KMS-11 (cell line): ENCODE results near the gene ZSCAN32.
A peak's percentile ranks its signal among the peaks of the same experiment; 100 is the strongest.

Experiments
- H2AFZ ChIP-seq: fragments of 200-600 bp; sonication (generic); 2 replicates; pipeline ENCODE4 v1.6.1; 2016; ENCODE audit warnings: antibody characterized with exemption, mixed run types, low read depth
- H3K27ac ChIP-seq: fragments of 200-600 bp; sonication (generic); 2 replicates; pipeline ENCODE4 v1.6.1; 2016; ENCODE audit warnings: mild to moderate bottlenecking, mixed run types
- H3K27me3 ChIP-seq: fragments of 200-600 bp; sonication (generic); 2 replicates; pipeline ENCODE4 v1.6.1; 2017; ENCODE audit warnings: mild to moderate bottlenecking, low read depth, mixed run types, moderate library complexity; ENCODE audit not compliant: insufficient read depth
- H3K36me3 ChIP-seq: fragments of 200-600 bp; sonication (generic); 2 replicates; pipeline ENCODE4 v1.6.1; 2017; ENCODE audit warnings: mild to moderate bottlenecking, mixed run types; ENCODE audit not compliant: insufficient read depth
- H3K4me1 ChIP-seq: fragments of 200-600 bp; sonication (generic); 2 replicates; pipeline ENCODE4 v1.6.1; 2016; ENCODE audit warnings: mild to moderate bottlenecking, low read depth, mixed run types; ENCODE audit not compliant: poor library complexity, severe bottlenecking
- H3K4me2 ChIP-seq: fragments of 200-600 bp; sonication (generic); 2 replicates; pipeline ENCODE4 v1.7.0; 2016; ENCODE audit warnings: mild to moderate bottlenecking, mixed run types
- H3K4me3 ChIP-seq: fragments of 200-600 bp; sonication (generic); IDR thresholded peaks from 2 replicates; pipeline ENCODE4 v1.6.1; 2017; ENCODE audit warnings: low read depth, low read length, mixed read lengths; ENCODE audit not compliant: insufficient read depth
- H3K79me2 ChIP-seq: fragments of 200-600 bp; sonication (generic); 2 replicates; pipeline ENCODE4 v1.6.1; 2016; ENCODE audit warnings: low read depth, mixed run types; ENCODE audit not compliant: insufficient read depth
- H3K9ac ChIP-seq: fragments of 200-600 bp; sonication (generic); 2 replicates; pipeline ENCODE4 v1.6.1; 2016; ENCODE audit warnings: mild to moderate bottlenecking, mixed run types
- H4K20me1 ChIP-seq: fragments of 200-600 bp; sonication (generic); 2 replicates; pipeline ENCODE4 v1.6.1; 2016; ENCODE audit warnings: mild to moderate bottlenecking, mixed run types; ENCODE audit not compliant: insufficient read depth
- CTCF ChIP-seq: fragments of 200-600 bp; sonication (generic); conservative IDR thresholded peaks from 2 replicates; pipeline ENCODE4 v1.6.1; 2017; ENCODE audit warnings: low read depth, mild to moderate bottlenecking, antibody characterized with exemption, low read length, moderate library complexity, mixed read lengths

Gene ZSCAN32

DNA sequence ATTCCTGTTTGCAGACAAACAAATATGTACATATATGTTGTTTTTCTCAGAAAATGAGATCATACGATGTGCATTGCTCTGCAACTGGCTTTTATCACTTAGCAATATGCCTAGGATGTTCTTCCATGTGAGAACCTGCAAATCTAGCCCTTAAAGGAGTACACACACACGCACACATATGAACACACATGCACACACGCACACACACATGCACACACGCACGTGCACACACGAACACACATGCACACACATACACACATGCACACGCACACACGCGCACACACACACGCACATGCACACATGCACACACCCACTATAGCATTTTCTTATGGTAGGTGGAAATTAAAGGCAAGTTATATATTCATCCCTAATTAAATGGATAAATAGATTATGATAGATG, 53.2 kb downstream of the ZSCAN32 start:
- TF ChIP-seq CTCF, result no peak
- H3K4me2 ChIP-seq, result peak overlapping the region; percentile 76

DNA sequence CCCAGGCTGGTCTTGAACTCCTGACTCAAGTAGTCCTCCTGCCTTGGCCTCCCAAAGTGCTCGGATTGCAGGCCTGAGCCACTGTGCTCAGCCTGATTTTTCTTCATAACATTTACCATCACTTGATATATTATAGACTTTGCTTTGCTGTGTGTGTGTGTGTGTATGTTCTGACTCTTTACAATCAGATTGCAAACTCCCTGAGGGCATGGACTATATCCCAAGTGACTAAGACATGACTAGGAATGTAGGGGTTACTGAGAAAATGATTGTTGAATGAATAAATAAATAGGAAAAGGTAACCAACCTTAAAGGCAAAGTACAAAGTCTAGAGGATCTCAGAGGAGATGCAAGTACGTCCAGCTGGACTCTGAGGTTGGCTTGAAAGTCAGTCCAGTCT, 54.8 kb downstream of the ZSCAN32 start:
- H3K79me2 ChIP-seq, result no peaks in the 10 kb centered on the region; the same call in 1 of the 2 replicates
- no peak for TF ChIP-seq CTCF

More for the DNA sequence above, 53.2 kb downstream of the ZSCAN32 start:
- H3K27ac ChIP-seq, result peak overlapping the region; percentile 100
- no peak overlapping the region for H3K4me3 ChIP-seq
- H3K36me3 ChIP-seq, result no peaks in the 10 kb centered on the region
- no peaks in the 10 kb centered on the region for H3K27me3 ChIP-seq
- H3K9ac ChIP-seq, result no peak overlapping the region; the same call in 1 of the 2 replicates
- H2AFZ ChIP-seq, result no peak overlapping the region
- H3K4me1 ChIP-seq, result peaks cover 68% of the 10 kb centered on the region
- no peaks in the 10 kb centered on the region; the same call in 1 of the 2 replicates for H3K79me2 ChIP-seq
- no peaks in the 10 kb centered on the region for H4K20me1 ChIP-seq

More for the DNA sequence above, 54.8 kb downstream of the ZSCAN32 start:
- no peak overlapping the region for H2AFZ ChIP-seq
- H3K4me3 ChIP-seq, result no peak overlapping the region
- no peaks in the 10 kb centered on the region for H4K20me1 ChIP-seq
- no peak overlapping the region for H3K4me2 ChIP-seq
- H3K27ac ChIP-seq, result peak overlapping the region; percentile 100; the same call in 1 of the 2 replicates
- H3K27me3 ChIP-seq, result no peaks in the 10 kb centered on the region
- H3K4me1 ChIP-seq, result peaks cover 53% of the 10 kb centered on the region
- H3K9ac ChIP-seq, result no peak overlapping the region
- H3K36me3 ChIP-seq, result no peaks in the 10 kb centered on the region
